NCI-H748 (cell line): Measurements from ENCODE around the gene MTCL1.
A peak's percentile ranks its signal among the peaks of the same experiment; 100 is the strongest.

Experiments
- DNase-seq: peaks from one replicate; lab custom pipeline; 2025; ENCODE audit not compliant: unreplicated experiment; lab: John Stamatoyannopoulos, UW

The MTCL1 gene

GRCh38 chr18:8705238-8705960 is at the start of gene MTCL1:
MTCL1 (plus strand) TSS chr18:8705556; CDS start chr18:8705661, 105 bp downstream.
- DNase-seq: peak; percentile 80

GRCh38 chr18:8656232-8656631 is 49.1 kb upstream of the MTCL1 start:
- DNase-seq: no peak

- peak; percentile 29 for DNase-seq
Observed at GRCh38 chr18:8657050-8657820, 48.1 kb upstream of the MTCL1 start.

GRCh38 chr18:8657873-8658470 is 47.4 kb upstream of the MTCL1 start:
- DNase-seq: peak; percentile 86

GRCh38 chr18:8658858-8659485 is 46.4 kb upstream of the MTCL1 start:
- DNase-seq: no peak

GRCh38 chr18:8659609-8660242 is 45.6 kb upstream of the MTCL1 start:
- no peak for DNase-seq

GRCh38 chr18:8660316-8660715 is 45.0 kb upstream of the MTCL1 start:
- no peak for DNase-seq

GRCh38 chr18:8661754-8662559 is 43.4 kb upstream of the MTCL1 start:
- peak; percentile 100 for DNase-seq

- DNase-seq: peak; percentile 97
Observed at GRCh38 chr18:8662560-8663255, 42.6 kb upstream of the MTCL1 start.

GRCh38 chr18:8667846-8668245 is 37.5 kb upstream of the MTCL1 start:
- no peak for DNase-seq

GRCh38 chr18:8668381-8668780 is 37.0 kb upstream of the MTCL1 start:
- DNase-seq: no peak

- no peak for DNase-seq
Observed at GRCh38 chr18:8669571-8669970, 35.8 kb upstream of the MTCL1 start.

- DNase-seq: peak; percentile 19
Observed at GRCh38 chr18:8673256-8674209, 31.8 kb upstream of the MTCL1 start.

GRCh38 chr18:8675057-8675456 is 30.3 kb upstream of the MTCL1 start:
- DNase-seq: no peak

- no peak for DNase-seq
Observed at GRCh38 chr18:8681196-8681595, 24.2 kb upstream of the MTCL1 start.

- no peak for DNase-seq
Observed at GRCh38 chr18:8684577-8684976, 20.8 kb upstream of the MTCL1 start.

GRCh38 chr18:8685141-8685913 is 20.0 kb upstream of the MTCL1 start:
- peak; percentile 85 for DNase-seq

GRCh38 chr18:8685914-8686216 is 19.5 kb upstream of the MTCL1 start:
- peak; percentile 46 for DNase-seq
